Upper lobe of right lung (tissue), 1 donor: ENCODE measurements around the gene YOD1. TPM values are rescaled to one million over a fixed set of nuclear protein-coding genes. Genes with fewer than 3 reads are reported as not detected.

Experiments
- ATAC-seq: fragments of 200-7000 bp; cut with Tn5 transposase; one replicate; pipeline ENCODE4 v1.9.1; 2020; ENCODE audit warnings: mild to moderate bottlenecking, moderate library complexity
- DNase-seq: peaks from one replicate; pipeline ENCODE4 v3.0.0-alpha.2; 2020
- H3K27ac ChIP-seq: fragments of 200-600 bp; one replicate; pipeline ENCODE4 v1.8.0; 2022
- H3K27me3 ChIP-seq: fragments of 200-600 bp; one replicate; pipeline ENCODE4 v1.8.0; 2022; ENCODE audit warnings: mild to moderate bottlenecking
- H3K36me3 ChIP-seq: fragments of 200-600 bp; one replicate; pipeline ENCODE4 v1.8.0; 2022
- H3K4me1 ChIP-seq: fragments of 200-600 bp; one replicate; pipeline ENCODE4 v1.8.0; 2022
- H3K4me3 ChIP-seq: fragments of 200-600 bp; one replicate; pipeline ENCODE4 v1.8.0; 2022; ENCODE audit warnings: mild to moderate bottlenecking
- H3K9me3 ChIP-seq: fragments of 200-600 bp; one replicate; pipeline ENCODE4 v1.8.0; 2022
- intact Hi-C: fragments of 100-400 bp; cut with DNase I; formaldehyde crosslinking; loops from one replicate; pipeline ENCODE4 v1.11.0; 2022
- total RNA-seq: library from RNA; stranded (reverse); fragmentation: NEBNext Ultra II Directional; extraction: Animal tissue kit (Norgen Biotek cat#: 25700); gene quantifications from one replicate; pipeline ENCODE4 v1.2.1, GENCODE V29; 2021
- TF ChIP-seq, protein P1 (sequence below): fragments of 200-600 bp; IDR thresholded peaks from one replicate; pipeline ENCODE4 v1.8.0; 2022; ENCODE audit warnings: antibody characterized with exemption
- donor health status: DM: no; HTN: yes; CAD: no; lungs with severe emphysema.

The YOD1 gene
- total RNA-seq, 1 donor from 2014 or later: 7.0 TPM

- Histone ChIP-seq H3K36me3 (no peaks in the 10 kb centered on the region), H3K4me1 (no peaks in the 10 kb centered on the region), H3K27me3 (no peaks in the 10 kb centered on the region), H3K9me3 (no peaks in the 10 kb centered on the region), H3K27ac (no peak overlapping the region), H3K4me3 (no peak overlapping the region)
- ATAC-seq: no peak
- TF ChIP-seq, protein P1, sequence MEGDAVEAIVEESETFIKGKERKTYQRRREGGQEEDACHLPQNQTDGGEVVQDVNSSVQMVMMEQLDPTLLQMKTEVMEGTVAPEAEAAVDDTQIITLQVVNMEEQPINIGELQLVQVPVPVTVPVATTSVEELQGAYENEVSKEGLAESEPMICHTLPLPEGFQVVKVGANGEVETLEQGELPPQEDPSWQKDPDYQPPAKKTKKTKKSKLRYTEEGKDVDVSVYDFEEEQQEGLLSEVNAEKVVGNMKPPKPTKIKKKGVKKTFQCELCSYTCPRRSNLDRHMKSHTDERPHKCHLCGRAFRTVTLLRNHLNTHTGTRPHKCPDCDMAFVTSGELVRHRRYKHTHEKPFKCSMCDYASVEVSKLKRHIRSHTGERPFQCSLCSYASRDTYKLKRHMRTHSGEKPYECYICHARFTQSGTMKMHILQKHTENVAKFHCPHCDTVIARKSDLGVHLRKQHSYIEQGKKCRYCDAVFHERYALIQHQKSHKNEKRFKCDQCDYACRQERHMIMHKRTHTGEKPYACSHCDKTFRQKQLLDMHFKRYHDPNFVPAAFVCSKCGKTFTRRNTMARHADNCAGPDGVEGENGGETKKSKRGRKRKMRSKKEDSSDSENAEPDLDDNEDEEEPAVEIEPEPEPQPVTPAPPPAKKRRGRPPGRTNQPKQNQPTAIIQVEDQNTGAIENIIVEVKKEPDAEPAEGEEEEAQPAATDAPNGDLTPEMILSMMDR: no peak
- intact Hi-C loops: loop anchor here (10.0 kb wide), 1 partner anchor 323 kb away; no protein-coding TSS in a partner anchor
- DNase-seq: no peak
Measured at GRCh38 chr1:207081806-207082205, 30.8 kb upstream of the YOD1 start.

DNA sequence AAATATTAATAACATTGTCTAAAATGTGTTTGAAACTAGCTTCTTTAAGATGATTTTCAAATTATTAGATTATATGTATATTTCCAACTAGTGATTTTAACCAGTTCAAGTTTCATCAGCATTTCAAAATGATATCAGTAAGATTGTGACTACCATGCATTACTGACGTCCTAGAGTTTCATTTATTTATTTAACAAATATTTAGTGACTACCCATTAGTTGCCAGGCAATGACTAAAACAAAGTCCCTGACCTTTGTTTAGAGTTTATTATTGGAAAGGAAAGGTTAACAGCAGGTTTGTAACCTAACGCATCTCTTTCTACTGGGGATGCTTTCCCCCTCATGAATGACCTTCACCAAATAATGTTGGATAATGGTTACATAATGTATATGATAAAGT lies 30.1 kb upstream of the YOD1 start:
- Histone ChIP-seq H3K4me3 (no peak overlapping the region), H3K9me3 (no peaks in the 10 kb centered on the region), H3K27me3 (no peaks in the 10 kb centered on the region), H3K27ac (no peak overlapping the region), H3K36me3 (no peaks in the 10 kb centered on the region), H3K4me1 (no peaks in the 10 kb centered on the region)
- TF ChIP-seq, protein P1: no peak
- DNase-seq (no peak), ATAC-seq (no peak)
- intact Hi-C loops: loop anchor here (10.0 kb wide), 1 partner anchor 324 kb away; no protein-coding TSS in a partner anchor

GRCh38 chr1:207079706-207080241 lies 28.8 kb upstream of the YOD1 start:
- H3K9me3 ChIP-seq: no peaks in the 10 kb centered on the region
- intact Hi-C loops: loop anchor here (10.0 kb wide), 1 partner anchor 325 kb away; no protein-coding TSS in a partner anchor
- ATAC-seq: peak; percentile 43

GRCh38 chr1:207078578-207079132 lies 27.6 kb upstream of the YOD1 start:
- TF ChIP-seq, protein P1: no peak
- Histone ChIP-seq H3K9me3 (no peaks in the 10 kb centered on the region), H3K27ac (no peak overlapping the region), H3K36me3 (peaks cover 10% of the 10 kb centered on the region), H3K4me1 (peaks cover 4% of the 10 kb centered on the region), H3K27me3 (no peaks in the 10 kb centered on the region), H3K4me3 (no peak overlapping the region)
- ATAC-seq (no peak), DNase-seq (no peak)
- intact Hi-C loops: no loop called here

More at GRCh38 chr1:207079706-207080241, 28.8 kb upstream of the YOD1 start:
- H3K36me3 ChIP-seq: peaks cover 8% of the 10 kb centered on the region
- no peaks in the 10 kb centered on the region for H3K27me3 ChIP-seq
- H3K4me3 ChIP-seq: no peak overlapping the region
- no peaks in the 10 kb centered on the region for H3K4me1 ChIP-seq
- TF ChIP-seq, protein P1: no peak
- no peak for DNase-seq
- H3K27ac ChIP-seq: no peak overlapping the region

DNA sequence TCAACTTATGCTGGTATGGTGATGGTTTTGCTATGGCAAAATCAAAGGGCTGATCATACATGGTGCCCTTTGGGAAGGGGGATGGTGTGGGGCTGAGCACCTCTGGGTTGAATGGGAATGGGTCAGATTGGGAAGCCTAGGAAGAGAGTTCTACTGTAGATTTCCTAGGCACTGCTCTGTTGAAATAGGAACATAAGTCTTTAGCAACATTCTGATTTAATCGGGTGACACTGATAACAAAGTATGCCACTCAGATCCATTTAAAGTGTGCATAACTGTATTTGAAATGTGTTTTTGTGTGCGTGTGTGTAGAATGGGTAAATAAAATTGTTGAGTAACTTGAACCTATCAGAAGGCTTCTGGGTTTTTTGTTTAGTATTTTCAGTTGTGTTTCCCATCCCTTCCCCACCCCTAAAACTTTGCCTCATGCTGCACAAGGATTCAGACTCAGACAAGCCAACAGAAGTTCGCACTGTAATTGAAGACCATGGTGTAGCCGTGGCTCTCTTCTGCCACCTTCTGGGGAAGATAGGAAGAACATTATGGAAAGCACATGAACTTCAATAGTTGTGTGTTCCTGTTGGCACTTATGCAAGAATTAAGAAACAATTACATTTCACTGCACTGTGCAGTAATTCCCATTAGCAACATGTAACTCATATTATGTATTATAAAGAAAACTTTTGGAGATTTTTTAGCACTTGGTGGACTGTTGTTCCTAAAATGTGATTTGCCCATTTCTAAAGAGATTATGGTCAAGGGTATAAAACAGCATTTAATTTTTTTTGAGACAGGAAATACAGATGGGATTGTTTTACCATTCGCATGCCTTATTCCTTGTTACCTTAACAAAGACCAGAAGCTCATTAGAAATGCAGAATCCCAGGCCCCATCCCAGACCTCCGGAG lies 26.7 kb upstream of the YOD1 start:
- TF ChIP-seq, protein P1: peak; percentile 92
- Histone ChIP-seq H3K9me3 (no peaks in the 10 kb centered on the region), H3K4me3 (no peak overlapping the region), H3K4me1 (peaks cover 4% of the 10 kb centered on the region), H3K27me3 (no peaks in the 10 kb centered on the region), H3K27ac (no peak overlapping the region), H3K36me3 (peaks cover 11% of the 10 kb centered on the region)
- intact Hi-C loops: no loop called here
- peak; percentile 96 for ATAC-seq
- no peak for DNase-seq
